A549 (cell line): ENCODE measurements around the gene SNF8.

Experiments used
- CEBPB ChIP-seq, 2 experiments: fragments of >200 bp in 1 of 2; sonication (Bioruptor Twin) in 1 of 2; formaldehyde crosslinking in 1 of 2; IDR thresholded peaks; 2 replicates each; pipeline ENCODE4 v1.6.1; 2012 to 2016
- CTCF ChIP-seq: fragments of >200 bp; sonication (Bioruptor Twin); formaldehyde crosslinking; IDR thresholded peaks from 3 replicates; pipeline ENCODE4 v1.5.1; 2016
- RNF2 ChIP-seq: fragments of 200-600 bp; sonication (generic); IDR thresholded peaks from 2 replicates; pipeline ENCODE4 v1.6.1; 2016; ENCODE audit warnings: low read depth, mild to moderate bottlenecking, antibody characterized with exemption, moderate library complexity, borderline replicate concordance

- TF ChIP-seq CTCF (no peak), CEBPB (IDR thresholded peaks at IDR 0.05) (no peak), RNF2 (no peak)
Measured at GRCh38 chr17:48990882-48991357, 46.3 kb upstream of the SNF8 start.
